ENCODE results near the gene AMMECR1.

DNA sequence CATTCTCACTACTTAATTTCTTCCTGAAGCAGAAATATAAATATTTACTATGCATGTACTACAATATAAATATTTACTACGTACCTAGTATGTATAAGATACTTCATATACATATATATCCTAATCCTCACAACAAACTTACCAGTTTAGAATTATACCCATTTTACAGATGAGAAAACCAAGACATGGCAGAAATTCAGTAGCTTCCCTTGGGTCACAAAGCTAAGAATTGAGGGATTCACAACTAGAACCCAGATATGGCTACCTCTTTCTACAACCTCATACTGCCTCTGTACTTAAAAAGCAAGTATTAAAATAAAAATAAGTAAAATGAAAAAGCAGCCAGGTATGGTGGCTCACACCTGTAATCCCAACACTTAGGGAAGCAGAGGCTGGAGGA, 65.9 kb downstream of the AMMECR1 start:
- TF ChIP-seq, protein P1, sequence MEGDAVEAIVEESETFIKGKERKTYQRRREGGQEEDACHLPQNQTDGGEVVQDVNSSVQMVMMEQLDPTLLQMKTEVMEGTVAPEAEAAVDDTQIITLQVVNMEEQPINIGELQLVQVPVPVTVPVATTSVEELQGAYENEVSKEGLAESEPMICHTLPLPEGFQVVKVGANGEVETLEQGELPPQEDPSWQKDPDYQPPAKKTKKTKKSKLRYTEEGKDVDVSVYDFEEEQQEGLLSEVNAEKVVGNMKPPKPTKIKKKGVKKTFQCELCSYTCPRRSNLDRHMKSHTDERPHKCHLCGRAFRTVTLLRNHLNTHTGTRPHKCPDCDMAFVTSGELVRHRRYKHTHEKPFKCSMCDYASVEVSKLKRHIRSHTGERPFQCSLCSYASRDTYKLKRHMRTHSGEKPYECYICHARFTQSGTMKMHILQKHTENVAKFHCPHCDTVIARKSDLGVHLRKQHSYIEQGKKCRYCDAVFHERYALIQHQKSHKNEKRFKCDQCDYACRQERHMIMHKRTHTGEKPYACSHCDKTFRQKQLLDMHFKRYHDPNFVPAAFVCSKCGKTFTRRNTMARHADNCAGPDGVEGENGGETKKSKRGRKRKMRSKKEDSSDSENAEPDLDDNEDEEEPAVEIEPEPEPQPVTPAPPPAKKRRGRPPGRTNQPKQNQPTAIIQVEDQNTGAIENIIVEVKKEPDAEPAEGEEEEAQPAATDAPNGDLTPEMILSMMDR (IDR thresholded peaks at IDR 0.05; ENCODE audit: low read length) = no peak
- TF ChIP-seq EZH2 (optimal IDR thresholded peaks at IDR 0.05; ENCODE audit: low read depth, low read length) = no peak

Data from MM.1S (cell line).